ENCODE results near the gene MYO1G. TPM values are rescaled to one million over a fixed set of nuclear protein-coding genes. Genes with fewer than 3 reads are reported as not detected.

Gene MYO1G
- total RNA-seq, 2 experiments from 2014 or later = 155 to 157 TPM

- intact Hi-C loops (cut with DNase I, micrococcal nuclease) = loop anchor here in 1 of 2 experiments (2.0 kb wide), 1 partner anchor 57 kb away; no protein-coding TSS in a partner anchor
Observed at GRCh38 chr7:44971902-44972441, 6.8 kb downstream of the MYO1G start.

GRCh38 chr7:44971188-44971901, 7.5 kb downstream of the MYO1G start:
- Mint-ChIP-seq H3K4me3 (no peak overlapping the region), H3K4me1 (ENCODE audit: low read depth) (peaks cover 21% of the 10 kb centered on the region), H3K27ac (peak overlapping the region; percentile 95), H3K9me3 (no peaks in the 10 kb centered on the region), H3K27me3 (no peaks in the 10 kb centered on the region), H3K36me3 (ENCODE audit: low read depth) (peaks cover 76% of the 10 kb centered on the region)
- Histone ChIP-seq H3K4me1 (ENCODE audit: insufficient read depth, low read length) (peaks cover 53% of the 10 kb centered on the region), H3K9me3 (ENCODE audit: control insufficient read depth in 1 of 2, insufficient read depth in 1 of 2, low read length in 2 of 2) (no peaks in the 10 kb centered on the region), H3K36me3 (ENCODE audit: insufficient read depth, low read length) (peaks cover 99% of the 10 kb centered on the region), H3K27ac (ENCODE audit: low read depth in 1 of 2, low read length in 2 of 2) (no peak overlapping the region), H3K4me3 (ENCODE audit: low read length) (no peak overlapping the region), H3K27me3 (ENCODE audit: control insufficient read depth in 1 of 2, insufficient read depth in 2 of 2, low read length in 2 of 2) (no peaks in the 10 kb centered on the region)
- DNase-seq (no peak), ATAC-seq (ENCODE audit: poor library complexity) (no peak)
- ChIA-PET POLR2A (interaction anchor here (0.6 to 16.1 kb wide), 4 partner anchors 9 to 140 kb away, joined by 3 to 321 read pairs (median 6); partner anchors contain the start of gene TBRG4), CTCF (interaction anchor here (0.8 to 3.9 kb wide), 2 partner anchors 165 kb away, joined by 3 to 60 read pairs; no protein-coding TSS in a partner anchor)
- intact Hi-C loops (cut with DNase I, micrococcal nuclease) = no loop called here
- TF ChIP-seq CTCF (IDR thresholded peaks at IDR 0.05) = no peak

More at GRCh38 chr7:44971902-44972441, 6.8 kb downstream of the MYO1G start:
- Mint-ChIP-seq H3K36me3 (ENCODE audit: low read depth) (peaks cover 77% of the 10 kb centered on the region), H3K27ac (peak overlapping the region; percentile 95), H3K4me1 (ENCODE audit: low read depth) (peaks cover 27% of the 10 kb centered on the region), H3K9me3 (no peaks in the 10 kb centered on the region), H3K4me3 (no peak overlapping the region), H3K27me3 (no peaks in the 10 kb centered on the region)
- Histone ChIP-seq H3K27ac (ENCODE audit: low read depth in 1 of 2, low read length in 2 of 2) (peak overlapping the region in 1 of 2 donors; percentile 2), H3K27me3 (ENCODE audit: control insufficient read depth in 1 of 2, insufficient read depth in 2 of 2, low read length in 2 of 2) (no peaks in the 10 kb centered on the region), H3K9me3 (ENCODE audit: control insufficient read depth in 1 of 2, insufficient read depth in 1 of 2, low read length in 2 of 2) (no peaks in the 10 kb centered on the region), H3K36me3 (ENCODE audit: insufficient read depth, low read length) (peaks cover 99% of the 10 kb centered on the region), H3K4me3 (ENCODE audit: low read length) (no peak overlapping the region), H3K4me1 (ENCODE audit: insufficient read depth, low read length) (peaks cover 56% of the 10 kb centered on the region)
- DNase-seq (no peak), ATAC-seq (ENCODE audit: poor library complexity) (no peak)
- POLR2A ChIA-PET = interaction anchor here (1.1 to 16.1 kb wide), 6 partner anchors 10 to 140 kb away, joined by 4 to 321 read pairs (median 10); partner anchors contain the start of genes CCM2, H2AZ2 and TBRG4
- CTCF ChIA-PET = interaction anchor here (1.0 to 3.9 kb wide), 4 partner anchors 27 to 164 kb away, joined by 3 to 62 read pairs (median 34); partner anchors contain the start of gene CCM2
- TF ChIP-seq CTCF (IDR thresholded peaks at IDR 0.05) = no peak

- H3K36me3 Mint-ChIP-seq (ENCODE audit: low read depth) = peaks cover 78% of the 10 kb centered on the region
Observed at GRCh38 chr7:44970523-44971051, 8.2 kb downstream of the MYO1G start.

More at GRCh38 chr7:44970523-44971051, 8.2 kb downstream of the MYO1G start:
- Histone ChIP-seq H3K4me3 (ENCODE audit: low read length) (no peak overlapping the region), H3K36me3 (ENCODE audit: insufficient read depth, low read length) (peaks cover 99% of the 10 kb centered on the region), H3K27ac (ENCODE audit: low read depth in 1 of 2, low read length in 2 of 2) (no peak overlapping the region), H3K4me1 (ENCODE audit: insufficient read depth, low read length) (peaks cover 46% of the 10 kb centered on the region), H3K27me3 (ENCODE audit: control insufficient read depth in 1 of 2, insufficient read depth in 2 of 2, low read length in 2 of 2) (no peaks in the 10 kb centered on the region), H3K9me3 (ENCODE audit: control insufficient read depth in 1 of 2, insufficient read depth in 1 of 2, low read length in 2 of 2) (no peaks in the 10 kb centered on the region)
- Mint-ChIP-seq H3K4me3 (no peak overlapping the region), H3K9me3 (no peaks in the 10 kb centered on the region), H3K27ac (no peak overlapping the region), H3K27me3 (no peaks in the 10 kb centered on the region), H3K4me1 (ENCODE audit: low read depth) (peaks cover 17% of the 10 kb centered on the region)
- POLR2A ChIA-PET = interaction anchor here (0.6 to 1.4 kb wide), 2 partner anchors 20 to 141 kb away, joined by 3 to 4 read pairs; partner anchors contain the start of gene TBRG4
- no peak for ATAC-seq (ENCODE audit: poor library complexity)
- intact Hi-C loops (cut with DNase I, micrococcal nuclease) = no loop called here
- no peak for TF ChIP-seq CTCF (IDR thresholded peaks at IDR 0.05)
- CTCF ChIA-PET = interaction anchor here (0.8 kb wide), 1 partner anchor 166 kb away, joined by 3 read pairs; no protein-coding TSS in a partner anchor
- peak in 1 of 14 experiments; percentile 14 for DNase-seq
